GM18520 (cell line): ENCODE measurements around the gene PLK3.
A peak's percentile ranks its signal among the peaks of the same experiment; 100 is the strongest.
"Not testable (repeated sequence)": the region's sequence is repeated elsewhere in the genome, so short reads cannot be mapped to it uniquely, and the experiment has no call there.

Experiments
- ATAC-seq: cut with Tn5 transposase; IDR thresholded peaks from one replicate; pipeline ENCODE4 v1.9.1; 2021; ENCODE audit not compliant: unreplicated experiment

Gene PLK3

DNA sequence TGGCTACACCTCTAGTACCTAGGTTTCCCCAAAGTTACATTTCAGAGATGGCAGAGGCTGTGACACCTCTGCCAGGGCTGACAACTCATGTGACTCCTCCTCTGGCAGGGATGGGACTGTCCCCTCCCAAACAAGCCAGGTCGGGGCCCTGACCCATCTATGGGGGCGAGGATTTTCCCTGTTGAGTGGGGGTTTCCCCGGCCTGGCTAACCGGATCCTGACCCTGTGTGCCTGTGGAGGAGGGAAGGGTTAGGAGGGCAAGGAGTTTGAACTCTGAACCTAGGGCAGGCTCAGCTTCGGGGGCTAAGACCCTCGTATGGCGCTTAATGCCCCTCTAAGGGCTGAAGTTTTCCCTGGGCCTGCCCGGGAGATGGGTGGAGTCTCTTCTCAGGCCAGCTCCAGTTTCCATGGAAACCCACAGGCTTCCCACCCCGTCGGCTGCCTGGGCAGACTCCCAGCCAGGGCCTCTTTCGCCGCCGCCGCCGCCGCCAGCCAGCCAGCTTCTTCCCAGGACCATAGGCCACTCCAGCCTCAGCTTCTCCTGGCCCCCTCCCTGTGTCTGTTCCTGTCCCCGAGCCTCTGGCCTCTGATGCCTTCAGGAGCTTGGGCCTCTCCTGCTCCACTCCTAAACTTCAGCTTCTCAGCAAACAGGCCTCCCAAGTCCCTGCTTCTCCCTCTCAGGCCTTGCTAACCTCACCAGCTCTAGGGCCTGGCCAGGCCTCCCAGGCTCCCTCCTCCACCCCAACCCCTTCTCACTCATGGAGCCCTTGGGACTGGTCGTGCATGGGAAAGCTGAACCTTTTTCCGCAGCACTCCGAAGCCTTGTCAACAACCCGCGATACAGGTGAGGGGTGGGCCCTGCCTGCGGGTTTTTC, 8.1 kb downstream of the PLK3 start, which contains the start of gene BTBD19:
TSS of gene BTBD19 (plus strand) at position 461 of the 875 bp plus-strand sequence. CDS start at position 759, 298 bp downstream.
- peak; percentile 32 for ATAC-seq

DNA sequence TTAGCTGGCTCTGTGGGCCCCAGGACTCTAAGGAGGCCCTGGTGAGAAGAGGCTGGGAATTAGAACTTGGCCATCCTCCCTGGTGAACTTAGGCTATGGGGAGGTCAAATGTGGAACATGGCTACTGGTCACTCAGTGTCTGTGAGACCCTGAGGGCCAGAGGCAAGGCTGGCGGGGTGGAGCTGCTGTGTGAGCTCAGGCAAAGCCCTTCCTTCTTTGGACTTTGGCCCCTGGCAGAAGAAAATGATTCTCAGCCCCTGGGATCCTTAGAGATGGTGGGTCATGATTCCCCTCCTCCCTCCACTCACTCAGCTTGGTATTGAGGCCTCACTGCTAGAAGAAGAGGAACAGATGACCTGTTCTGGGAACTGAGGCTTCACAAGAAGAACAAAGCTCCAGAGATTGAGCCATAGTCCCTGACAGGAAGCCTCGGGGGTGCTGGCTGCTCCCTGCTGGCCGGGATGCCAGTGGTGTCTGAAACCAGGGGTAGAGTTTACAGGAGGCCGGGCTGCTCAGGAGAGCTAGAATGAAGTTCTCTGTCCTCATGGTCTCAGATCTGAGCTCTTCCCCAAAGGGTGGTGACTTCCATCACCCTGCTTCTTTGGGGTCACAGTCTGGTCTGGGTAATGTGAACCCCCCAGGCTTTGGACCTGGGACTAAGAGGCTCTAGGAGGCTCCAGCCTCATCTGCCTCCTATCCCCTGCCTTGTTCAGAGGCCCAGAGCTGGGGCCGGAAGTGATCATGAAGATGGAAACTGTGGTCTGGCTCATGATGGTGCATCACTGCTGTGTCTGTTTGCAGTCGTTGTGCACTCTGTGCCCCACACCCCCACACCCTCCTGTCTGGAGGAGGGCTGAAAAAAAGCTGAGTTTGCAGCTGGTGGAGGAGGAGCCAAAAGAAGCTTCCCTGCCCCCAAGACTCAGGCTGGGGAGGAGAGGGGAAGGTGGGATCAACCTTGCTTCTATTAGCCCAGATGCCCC, 9.1 kb downstream of the PLK3 start:
- ATAC-seq = no peak

DNA sequence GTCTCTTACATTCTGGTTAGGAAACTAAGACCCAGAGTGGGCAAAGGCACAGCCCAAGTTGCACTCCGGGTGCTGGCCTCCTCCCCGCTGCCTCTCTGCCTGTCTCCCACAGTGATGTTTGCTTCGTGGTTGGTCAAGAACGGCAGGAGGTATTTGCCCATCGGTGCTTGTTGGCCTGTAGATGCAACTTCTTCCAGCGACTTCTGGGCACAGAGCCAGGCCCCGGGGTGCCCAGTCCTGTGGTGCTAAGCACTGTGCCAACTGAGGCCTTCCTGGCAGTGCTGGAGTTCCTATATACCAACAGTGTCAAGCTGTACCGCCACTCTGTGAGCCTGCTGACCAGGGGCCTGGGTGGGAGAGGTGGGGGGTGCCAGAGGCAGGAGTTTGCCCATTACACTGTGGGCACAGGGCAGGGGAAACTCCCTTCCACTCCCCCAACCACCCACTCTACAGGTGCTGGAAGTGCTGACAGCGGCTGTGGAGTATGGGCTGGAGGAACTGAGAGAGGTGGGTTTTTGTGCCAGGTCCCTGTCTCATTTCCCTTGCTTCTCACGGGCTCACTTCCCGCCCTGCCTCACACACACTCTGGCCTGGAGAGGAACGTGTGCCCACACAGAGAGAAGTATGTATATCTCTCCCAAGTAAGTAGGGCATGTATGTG, 10.1 kb downstream of the PLK3 start:
- ATAC-seq = no peak

DNA sequence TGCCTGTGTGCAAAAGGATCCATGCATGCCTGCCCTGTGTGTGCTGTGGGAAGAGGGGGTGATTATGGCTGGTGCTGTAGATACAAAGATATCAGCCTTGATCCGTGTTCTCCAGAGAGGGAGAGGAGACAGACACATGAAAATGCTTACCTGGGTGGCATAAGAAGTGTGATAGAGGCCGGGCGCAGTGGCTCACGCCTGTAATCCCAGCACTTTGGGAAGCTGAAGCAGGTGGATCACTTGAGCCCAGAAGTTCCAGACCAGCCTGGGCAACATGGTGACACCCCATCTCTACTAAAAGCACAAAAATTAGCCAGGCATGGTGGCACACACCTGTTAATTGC, 10.6 kb downstream of the PLK3 start:
- ATAC-seq = not testable (repeated sequence)

DNA sequence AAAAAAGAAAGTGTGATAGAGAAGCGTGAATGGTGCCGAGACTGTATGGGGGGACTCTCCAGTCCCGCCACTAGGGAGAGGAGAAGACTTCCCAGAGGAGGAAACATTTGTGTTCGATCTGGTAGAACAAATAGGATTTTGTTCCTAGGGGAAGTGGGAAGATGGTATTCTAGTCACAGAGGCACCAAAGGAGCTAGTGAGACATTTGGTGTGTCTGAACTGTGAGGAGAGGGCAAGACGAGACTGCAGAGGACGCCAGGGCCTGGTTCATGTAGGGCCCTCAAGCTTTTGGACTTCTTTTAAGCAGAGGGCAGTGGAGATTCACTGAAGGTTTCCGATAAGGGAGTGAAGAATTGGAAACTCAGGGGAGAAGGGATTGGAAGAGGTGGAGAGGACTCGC, 11.1 kb downstream of the PLK3 start:
- no peak for ATAC-seq

DNA sequence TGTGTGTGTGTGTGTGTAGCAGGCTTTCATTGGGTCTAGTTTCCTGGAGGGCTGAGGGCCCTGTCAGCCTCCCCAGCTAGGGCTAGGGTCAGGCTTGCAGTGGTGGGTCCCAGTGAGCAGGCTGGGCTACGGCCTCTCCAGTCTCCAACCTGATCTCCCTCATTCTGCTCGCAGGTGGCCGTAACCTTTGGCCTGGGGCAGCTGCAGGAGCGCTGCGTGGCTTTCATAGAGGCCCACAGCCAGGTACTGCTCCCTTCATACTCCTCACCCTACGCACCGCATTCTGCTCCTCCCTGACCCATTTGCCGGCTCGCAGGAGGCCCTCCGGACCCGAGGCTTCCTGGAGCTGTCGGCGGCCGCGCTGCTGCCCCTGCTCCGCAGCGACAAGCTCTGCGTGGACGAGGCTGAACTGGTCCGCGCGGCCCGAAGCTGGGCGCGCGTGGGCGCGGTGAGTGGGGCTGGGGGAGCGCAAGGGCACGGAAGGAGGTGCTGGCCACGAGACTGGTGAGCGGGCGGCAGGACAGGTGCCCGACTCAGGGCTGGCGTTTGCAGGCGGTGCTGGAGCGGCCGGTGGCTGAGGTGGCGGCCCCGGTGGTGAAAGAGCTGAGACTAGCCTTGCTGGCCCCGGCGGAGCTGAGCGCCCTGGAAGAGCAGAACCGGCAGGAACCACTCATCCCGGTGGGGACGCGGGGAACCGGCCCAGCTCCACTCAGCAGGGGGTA, 12.8 kb downstream of the PLK3 start:
- no peak for ATAC-seq

DNA sequence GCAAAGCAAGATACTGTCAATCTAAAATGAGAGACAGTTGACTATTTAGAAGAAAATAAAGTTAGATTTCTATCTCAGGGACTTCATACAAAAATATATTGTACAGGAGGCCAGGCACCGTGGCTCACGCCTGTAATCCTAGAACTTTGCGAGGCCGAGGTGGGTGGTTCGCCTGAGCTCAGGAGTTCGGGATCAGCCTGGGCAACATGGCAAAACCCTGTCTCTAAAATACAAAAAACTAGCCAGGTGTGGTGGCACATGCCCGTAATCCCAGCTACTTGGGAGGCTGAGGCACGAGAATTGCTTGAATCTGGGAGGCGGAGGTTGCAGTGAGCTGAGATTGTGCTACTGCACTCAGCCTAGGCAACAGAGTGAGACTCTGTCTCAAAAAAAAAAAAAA, 15.7 kb downstream of the PLK3 start:
- not testable (repeated sequence) for ATAC-seq

DNA sequence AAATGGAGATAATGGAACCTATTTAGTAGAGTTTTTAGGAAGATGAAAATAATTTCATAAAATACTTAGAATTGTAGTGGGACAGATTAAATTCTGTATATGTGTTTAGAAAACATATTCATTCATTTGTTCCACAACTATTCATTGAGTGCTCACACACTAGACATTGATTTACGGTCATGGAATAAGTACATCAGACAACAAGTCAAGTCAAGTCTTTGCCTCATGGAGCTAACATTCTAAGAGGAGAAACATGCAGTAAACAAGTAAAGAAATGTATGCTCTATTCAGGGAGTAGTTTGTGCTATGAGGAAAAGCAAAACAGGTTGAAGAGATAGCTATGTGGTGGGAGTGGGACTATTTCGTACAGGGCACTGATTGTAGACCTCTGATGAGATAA, 17.1 kb downstream of the PLK3 start:
- ATAC-seq = no peak

DNA sequence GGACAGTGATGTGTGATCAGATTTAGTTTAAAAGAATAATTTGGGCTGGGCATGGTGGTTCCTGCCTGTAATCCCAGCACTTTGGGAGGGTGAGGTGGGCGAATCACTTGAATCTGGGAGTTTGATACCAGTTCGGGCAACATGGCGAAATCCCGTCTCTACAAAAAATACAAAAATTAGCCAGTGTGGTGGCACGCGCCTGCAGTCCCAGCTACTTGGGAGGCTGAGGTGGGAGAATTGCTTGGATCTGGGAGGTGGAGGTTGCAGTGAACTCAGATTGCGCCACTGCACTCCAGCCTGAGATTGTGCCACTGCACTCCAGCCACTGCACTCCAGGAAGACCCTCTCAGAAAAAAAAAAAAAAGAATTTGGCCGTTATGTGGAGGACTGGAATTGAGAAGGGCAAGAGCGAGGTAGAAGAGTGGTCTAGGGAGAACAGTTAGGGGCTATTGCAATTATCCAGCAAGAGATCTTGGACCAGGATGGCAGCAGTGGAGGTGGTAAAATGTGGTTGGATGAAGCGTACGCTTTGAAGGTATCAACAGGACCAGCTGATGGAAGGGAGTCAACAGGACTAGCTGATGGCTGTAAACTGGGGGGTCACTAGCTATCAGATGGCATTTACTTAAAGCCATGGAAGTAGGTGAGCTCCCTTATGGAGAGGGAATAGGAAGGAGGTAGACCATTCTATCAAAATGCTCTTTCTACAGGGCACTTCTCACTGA, 17.8 kb downstream of the PLK3 start:
- no peak for ATAC-seq

DNA sequence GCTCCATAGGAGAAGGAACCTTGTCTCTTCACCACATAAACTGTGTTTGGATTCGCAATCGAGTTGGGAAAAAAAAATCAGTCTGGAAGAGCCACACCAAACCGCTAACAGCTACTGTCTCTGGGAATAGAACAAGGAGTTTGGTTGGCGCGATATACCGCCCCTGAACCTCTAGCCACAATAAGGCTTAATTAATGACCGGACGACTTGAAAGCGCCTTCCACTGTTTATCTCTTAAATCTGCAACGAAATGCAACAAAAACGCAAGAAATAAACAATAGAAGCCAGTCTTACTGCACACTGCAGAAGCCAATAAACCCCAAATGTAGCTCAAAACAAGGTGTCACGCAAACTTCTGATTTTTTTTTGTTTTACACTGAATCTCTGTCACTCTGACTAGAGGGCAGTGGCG, 19.0 kb downstream of the PLK3 start:
- no peak for ATAC-seq

DNA sequence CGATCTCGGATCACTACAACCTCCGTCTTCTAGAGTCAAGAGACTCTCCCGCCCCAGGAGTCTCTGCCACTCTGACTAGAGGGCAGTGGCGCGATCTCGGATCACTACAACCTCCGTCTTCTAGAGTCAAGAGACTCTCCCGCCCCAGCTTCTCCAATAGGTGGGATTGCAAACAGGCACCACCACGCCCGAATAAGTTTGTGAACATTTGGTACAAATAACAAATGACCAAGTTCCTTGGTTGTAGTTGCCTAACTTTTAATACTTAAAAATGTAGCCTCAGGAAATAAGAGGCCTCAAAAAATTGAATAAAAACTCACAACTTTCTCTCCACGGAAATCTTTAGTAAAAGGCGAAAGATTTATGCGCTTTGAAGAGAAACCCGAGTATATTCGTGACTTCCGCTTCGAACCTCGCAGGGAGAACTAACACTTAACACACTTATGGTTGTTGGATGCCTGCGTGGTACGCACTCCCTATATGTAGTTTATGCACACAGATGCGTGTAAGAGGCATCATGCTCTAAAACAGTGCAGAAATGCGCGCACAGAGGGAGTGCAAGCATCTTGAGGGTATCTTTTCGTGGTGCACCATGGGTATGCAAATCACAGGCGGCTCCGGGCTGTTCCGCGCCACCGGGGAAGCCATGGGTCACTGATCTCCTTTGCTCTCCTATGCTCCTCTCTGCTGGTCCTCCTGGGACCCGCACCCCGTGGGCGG, 19.6 kb downstream of the PLK3 start:
- ATAC-seq = peak; percentile 68

DNA sequence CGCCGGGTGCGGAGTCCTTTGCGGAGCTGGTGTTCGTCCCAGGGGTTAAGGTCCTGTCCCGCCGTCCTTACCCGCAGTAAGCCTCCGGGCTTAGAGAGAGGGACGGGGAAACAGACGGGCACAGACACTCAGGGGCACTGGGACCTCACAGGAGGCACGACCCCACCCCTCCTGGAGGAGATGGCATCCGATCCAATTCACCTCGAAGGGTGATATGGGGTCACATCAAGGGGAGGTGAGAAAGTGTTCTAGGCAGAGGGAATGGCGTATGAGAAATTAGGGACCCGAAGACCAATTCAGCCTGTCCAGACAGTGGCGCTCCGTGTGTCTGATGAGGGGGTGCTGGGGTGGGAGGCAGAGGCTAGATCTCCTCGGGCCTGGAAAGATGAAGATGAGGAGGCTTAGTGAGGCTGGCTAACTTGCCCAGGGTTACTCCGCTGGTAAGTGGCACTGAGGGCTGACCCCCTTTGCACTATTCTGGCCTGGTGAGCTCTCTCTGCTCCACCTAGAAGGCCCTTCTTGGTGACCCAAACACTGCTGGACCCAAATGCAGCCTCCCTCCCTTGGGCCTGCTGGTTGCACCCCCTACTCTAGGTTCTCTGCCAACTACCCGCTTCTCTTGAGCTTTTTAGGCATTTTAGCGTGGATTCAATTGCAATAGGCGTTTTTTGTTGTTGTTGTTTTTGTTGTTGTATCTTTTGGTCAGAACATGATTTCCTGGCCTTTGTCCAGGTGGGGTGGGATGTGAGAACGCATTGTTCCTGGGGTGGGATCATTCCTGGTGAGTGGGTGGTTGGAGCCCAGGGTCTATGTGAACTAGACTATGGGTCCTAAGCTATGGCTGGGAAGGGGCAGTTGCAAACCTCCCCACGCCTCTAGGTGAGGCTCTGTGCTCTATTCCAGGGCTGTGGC, 20.4 kb downstream of the PLK3 start:
- ATAC-seq = no peak

DNA sequence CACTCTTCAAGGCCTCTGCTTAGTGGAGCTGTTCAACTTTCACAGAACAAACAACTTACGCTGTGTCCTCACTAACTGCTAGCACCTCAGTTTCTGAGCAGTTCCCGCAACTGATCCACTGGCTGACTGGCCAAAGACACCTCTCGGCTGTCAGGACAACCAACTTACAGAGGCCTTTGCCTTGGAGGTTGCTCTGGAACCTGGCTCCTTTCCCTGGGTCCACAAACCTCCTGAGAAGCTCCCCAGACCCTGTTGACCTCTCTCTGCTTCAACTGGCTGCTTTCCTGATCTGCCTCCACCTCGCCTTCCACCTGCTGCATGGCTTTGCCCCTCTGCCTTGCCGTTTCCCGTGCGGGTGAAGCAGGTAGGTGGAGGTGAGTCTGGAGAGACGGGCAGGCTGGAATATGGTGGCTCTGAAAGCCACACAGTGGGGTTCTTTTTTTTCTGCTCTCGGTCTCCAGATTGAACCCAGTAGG, 21.1 kb downstream of the PLK3 start:
- no peak for ATAC-seq

DNA sequence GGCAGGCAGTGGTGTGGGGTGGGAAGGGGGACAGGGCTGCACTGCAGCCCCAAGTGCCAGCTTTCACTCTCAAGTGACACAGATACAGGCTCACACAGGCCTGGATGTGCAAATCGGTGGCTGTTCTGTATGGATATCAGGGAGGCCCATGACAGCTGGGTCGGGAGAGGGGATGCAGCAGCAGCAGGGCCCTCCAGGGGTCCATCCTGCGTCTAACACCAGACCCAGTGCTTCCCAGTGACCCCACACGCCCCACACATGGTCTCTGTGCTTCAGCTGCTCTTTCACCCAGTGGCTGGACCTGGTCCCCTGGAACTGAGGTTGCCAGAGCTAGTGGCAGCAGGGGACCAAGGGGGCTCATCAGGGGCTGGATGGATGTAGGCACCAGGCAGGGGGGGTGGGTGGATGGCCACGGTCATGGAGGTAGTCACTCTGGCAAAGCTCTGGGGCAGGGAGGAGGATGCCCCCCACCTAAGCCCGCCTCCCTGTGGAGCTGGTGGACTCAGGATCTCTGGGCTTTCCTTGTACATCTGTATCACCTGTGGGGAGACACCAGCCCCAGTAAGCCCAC, 22.0 kb downstream of the PLK3 start:
- ATAC-seq = no peak

DNA sequence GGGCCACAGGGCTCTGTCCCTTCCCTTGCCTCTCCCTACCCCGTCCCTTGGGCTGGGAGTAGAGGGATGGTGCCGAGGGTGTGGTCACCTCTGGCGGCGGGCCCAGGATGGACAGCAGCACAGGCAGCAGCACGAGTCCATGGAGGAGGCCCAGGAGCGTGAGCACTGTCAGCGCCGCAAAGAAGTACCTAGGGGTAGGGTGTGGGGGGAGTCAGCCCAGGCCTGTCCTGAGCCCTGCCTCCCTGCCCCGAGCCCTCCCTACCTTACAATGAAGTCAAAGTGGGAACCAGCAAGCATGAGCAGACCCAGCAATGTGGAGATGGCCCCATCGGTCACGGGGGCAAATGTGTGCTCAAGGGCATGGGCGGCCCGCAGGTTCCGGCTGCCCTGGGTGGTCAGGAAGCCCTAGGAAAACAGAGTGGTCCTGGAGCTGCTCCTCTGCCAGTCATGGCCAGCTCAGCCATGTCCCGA, 22.8 kb downstream of the PLK3 start:
- ATAC-seq = no peak

DNA sequence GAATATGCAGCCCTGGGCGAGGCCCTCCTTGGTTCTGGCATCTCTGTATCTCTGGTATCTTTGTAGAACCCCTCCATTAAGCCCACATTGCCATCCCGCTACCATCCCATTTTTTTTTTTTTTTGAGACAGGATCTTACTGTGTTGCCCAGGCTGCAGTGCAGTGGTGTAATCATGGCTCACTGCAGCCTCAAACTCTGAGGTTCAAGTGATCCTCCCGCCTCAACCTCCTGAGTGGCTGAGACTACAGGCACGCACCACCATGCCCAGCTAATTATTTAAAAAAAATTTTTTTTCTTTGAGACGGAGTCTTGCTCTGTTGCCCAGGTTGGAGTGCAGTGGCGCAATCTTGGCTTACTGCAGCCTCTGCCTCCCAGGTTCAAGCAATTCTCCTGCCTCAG, 24.2 kb downstream of the PLK3 start:
- not testable (repeated sequence) for ATAC-seq

DNA sequence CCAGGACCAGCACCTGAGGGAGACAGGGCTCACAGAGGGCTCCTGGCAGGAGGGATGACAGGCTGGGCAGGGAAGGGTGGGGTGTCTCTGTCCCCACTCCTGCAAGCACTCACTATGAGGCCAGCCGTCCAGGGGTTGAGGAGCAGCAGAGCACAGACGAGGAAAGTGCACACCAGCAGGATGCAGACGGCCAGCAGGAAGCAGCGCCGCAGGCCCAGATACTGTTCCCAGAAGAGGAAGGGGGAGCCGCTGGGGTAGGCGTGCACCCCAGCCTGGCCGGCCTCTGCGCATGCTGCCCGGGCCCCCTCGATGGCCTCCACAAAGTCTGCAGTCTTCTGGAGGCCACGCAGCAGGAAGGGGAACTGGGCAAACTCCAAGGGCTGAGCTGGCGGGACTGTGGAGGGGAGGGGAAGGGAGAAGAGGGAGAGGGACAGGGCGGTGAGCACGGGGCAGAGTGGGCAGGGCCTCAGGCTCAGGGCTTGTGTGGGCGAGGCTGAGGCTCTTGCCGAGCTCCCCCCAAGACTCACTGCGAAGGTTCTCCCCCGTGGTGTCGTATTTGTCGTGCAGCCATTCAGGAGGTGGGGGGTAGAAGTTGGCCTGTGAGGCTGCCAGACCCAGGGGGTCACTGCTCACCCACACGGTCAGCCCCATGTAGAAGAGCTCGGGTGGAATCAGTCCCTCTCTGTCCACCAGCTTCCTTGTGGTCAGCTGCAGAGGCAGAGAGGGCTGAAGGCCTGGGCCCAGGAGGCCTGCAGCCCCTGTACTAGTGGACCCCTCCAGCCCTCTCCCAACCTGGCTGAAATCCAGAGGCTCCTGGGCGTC, 26.4 kb downstream of the PLK3 start:
- ATAC-seq = no peak
